Endometrium (tissue), 2 donors: ENCODE results near the gene ZNF385B.
A peak's percentile ranks its signal among the peaks of the same experiment; 100 is the strongest.

Experiments
- FAIRE-seq: peaks from 2 replicates; lab custom pipeline; 2012; peaks lifted over from hg19 to GRCh38; lab: Jason Lieb, UNC
- donor health status: control.
- donor health status: control.

Gene ZNF385B

DNA sequence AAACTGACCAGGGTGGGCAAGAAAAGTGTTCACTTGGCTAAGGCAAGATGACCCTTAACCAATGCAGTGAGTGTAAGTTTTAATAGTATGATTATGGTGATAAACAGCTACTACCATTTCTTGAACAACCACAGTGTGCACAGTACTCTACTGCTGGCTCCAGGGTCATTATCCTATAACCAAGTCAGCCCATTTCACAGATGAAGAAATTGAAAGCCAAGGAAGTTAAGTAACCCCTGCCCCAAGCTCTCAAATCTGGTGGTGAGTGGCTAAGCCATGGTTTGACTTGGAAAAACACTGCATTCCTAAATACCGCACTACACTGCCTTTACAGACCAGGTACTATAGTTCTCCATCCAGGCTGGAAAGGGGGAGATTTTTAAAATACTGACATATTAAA is 5.7 kb downstream of the ZNF385B start:
- no peak for FAIRE-seq

DNA sequence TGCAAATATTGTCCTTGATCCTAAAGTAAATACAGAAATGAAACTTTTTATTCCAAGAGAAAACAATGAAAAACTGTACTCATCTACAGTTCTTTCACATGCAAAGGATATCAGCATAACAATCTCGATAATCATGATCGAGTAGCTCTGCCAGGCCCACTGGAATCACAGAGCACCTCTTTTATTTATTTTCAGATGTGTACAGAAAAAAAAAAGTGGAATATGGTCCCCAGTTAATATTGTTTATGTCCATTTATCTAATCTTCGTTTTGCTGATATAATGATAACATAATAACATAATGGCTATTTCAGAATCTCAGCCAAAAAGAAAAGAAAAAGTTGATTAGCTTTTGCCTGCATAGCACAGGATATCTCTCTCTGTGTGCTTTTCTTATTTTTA is 6.5 kb downstream of the ZNF385B start:
- no peak for FAIRE-seq

DNA sequence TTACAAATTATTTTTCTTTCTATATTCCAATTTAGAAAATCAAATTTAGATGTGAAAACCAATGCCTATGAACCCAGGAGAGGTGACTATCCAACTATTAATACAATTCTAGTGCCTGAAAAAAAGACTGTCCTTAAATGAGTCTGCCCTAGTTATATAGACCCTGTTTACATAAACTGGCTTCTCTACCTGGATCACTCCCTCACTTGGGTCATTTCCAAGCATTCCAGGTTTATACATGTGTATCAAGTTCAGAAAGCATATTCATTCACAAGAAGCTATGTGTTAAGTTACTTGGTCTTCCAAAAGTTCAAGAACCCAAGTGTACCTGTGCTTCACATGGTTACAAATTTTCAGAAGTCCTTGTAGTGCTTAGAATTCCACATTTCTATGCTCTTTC is 8.3 kb downstream of the ZNF385B start:
- FAIRE-seq = no peak

DNA sequence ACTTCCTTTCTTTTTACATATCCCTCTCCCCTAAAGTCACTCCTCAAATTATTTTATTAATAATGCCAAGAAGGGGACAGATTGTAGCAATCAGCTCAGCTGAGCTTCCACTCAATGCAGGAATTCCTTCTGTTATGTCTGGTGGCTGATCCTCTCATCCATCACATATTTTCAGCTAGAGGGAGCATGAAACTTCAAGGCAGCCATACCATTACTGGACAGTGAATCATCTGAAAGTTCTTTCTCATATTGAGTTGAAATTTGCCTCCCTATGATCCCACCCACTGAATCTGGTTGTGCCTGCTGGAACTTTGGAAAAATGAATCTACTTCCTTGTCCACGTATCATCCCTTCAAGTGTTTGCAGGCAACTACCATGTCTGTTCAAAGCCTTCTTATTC is 11.2 kb downstream of the ZNF385B start:
- FAIRE-seq = no peak

DNA sequence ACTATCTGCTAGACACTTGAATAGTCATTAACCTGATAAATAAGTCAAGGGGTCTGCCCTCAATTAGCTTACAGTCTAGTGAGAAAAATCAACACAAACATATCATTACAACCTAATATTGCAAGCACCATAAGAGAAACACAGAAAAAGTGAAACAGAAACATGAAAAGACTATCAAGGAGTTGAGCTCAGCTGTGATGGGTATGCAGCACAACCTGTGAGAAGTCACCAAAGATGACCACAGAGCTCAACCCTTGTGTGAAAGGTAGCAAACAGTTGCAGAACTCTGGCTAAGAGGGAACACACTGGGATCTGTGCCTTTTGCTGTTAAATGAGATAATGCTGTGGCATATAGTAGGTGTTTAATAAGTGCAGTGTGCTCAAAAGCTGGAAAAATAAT is 11.7 kb downstream of the ZNF385B start:
- no peak for FAIRE-seq

DNA sequence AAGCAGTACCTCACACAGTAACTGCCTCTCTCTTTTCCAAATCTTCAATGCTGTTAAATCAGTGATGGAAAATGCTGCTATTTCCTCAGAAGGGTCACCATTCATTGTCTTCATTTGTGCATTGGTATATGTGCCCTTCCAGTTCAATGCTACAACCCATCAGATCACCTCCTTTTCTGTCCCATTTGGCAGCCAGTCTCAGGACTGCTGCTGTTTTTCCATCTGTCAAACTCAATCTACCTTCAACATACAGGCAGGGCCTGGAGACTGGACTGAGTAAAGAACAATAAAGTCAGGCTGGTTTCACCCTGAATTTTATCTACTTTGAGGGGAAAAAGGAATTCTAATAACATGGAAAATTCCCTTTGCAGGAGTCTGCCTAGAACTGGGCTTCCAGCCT is 17.9 kb downstream of the ZNF385B start:
- FAIRE-seq = no peak

DNA sequence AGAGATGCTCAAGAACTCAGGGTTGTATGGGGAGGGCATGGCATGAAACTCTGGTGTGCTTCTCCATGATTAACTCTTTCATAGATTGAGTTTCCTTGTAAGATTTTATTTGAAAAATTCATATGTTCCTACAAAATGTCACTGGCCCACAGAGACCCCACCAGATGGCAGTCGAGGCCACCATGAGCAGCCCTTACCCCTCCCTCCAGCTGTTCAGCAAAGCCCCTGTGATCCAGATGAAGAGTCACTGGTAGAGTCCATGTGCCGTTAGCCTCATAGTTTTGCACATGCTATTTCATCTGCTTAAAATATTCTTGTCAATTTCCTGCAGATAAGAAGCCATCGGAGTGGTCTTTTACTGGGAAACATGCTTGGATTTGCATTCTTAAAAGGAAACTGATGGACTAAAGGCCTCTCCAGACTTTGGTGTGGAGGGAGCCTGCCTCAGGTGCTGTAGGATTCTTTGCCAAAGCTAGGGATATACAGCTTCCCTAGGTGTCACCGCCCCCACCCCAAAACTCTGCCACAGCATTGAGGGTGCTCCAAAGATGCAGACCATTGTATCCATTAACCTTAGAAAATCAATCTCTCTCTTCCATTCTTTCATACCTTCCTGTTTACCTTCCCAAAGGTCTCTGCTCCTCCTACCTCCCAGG is 18.8 kb downstream of the ZNF385B start:
- no peak for FAIRE-seq

DNA sequence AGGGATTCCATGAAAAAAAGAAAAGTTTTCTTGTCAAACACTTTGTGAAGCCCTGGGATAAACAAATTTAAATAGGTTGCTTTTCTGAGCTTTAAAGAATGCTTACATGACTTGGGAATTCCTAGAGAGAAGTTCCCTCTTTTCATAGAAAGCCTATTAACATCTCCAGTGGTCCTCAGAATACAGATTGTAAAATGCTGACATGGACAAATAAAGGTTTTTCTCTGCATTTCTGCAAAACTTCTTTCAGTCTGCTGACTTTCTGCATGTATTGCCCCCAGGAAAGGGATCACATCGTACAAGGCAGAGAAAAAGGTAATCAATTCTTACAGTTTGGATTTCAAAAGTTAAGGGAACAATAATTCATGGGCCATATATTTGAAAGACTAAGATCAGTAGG is 20.6 kb downstream of the ZNF385B start:
- FAIRE-seq = no peak

DNA sequence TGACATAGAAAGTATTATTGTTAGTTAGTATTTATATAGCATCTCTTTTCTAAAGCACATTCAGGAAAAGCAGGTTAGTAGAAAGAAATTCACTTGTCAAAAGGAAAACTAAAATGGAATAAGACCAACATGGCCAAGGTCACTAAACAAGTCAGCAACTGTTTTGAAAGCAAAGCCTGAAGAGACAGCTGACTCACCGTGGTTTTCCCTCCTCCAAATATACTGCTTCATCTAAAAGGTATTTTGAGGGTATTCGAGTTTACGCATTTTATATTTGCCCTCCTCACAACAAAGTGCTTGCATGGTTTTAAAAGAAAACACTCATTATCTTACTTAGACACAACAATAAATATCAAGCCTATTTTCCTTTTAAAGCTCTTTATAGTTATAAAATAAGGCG is 24.0 kb downstream of the ZNF385B start:
- no peak for FAIRE-seq

DNA sequence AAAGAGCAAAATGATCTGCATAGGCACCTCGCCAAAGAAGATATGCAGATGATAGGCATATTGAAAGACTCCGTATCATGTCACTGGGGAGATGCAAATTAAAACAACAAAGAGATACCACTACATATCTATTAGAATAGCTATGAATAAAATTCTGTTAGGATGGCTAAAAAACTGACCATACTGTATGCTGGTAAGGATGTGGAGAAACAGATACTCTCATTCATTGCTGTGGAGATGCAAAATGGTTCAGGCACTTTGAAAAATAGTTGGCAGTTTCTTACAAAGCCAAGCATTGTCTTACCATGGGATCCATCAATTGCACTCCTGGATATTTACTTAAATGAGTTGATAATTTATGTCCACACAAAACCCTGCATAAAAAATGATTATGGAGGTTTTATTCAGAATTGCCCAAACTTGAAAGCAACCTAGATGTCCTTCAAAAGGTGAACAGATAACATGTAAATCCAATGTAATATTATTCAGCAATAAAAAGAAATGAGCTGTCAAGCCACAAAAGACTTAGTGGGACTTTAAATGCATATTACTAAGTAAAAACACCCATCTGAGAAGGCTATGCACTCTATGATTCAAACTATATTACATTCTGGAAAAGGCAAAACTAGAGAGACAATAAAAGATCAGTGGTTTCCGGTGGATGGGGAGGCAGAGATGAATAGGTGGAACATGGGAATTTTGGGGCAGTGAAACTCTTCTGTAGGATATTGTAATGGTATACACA is 31.2 kb downstream of the ZNF385B start:
- no peak for FAIRE-seq

DNA sequence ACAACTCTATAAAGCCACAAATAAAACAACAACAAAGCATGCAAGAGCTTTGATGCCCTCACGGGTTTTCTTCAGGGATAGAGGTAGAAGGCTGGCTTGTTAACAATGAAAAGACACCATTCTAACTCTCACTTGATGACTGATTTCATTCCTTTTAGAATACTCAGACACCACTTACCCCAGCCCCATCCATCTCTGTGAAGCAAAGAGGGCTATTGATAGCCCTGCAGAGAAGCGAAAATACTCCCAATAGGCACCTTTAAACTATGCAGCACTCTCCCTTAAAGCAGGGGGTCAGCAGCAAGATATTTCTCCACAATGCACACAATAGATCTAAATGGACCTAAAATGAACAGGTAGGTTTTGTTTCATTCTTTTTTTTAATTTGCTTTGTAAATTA is 35.1 kb downstream of the ZNF385B start:
- FAIRE-seq = no peak

DNA sequence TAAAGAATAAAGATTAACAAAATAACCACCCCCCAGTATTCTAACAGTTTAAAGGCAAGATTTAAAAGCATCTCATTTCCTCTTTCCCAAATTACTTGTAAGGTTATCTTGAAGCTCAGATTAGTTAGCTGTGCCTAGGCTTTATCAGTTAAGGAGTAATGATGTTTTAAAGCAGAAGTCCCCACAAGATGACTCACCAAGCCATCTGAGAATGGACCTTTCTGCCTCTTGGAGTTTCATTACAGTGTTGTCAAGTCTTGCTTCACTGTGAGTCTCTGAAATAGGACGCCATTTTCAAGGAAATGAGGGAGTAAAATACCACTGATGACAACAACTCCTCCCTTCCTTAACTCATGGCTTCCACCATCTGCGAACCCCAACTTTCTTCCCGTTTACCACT is 35.9 kb downstream of the ZNF385B start:
- FAIRE-seq = no peak

DNA sequence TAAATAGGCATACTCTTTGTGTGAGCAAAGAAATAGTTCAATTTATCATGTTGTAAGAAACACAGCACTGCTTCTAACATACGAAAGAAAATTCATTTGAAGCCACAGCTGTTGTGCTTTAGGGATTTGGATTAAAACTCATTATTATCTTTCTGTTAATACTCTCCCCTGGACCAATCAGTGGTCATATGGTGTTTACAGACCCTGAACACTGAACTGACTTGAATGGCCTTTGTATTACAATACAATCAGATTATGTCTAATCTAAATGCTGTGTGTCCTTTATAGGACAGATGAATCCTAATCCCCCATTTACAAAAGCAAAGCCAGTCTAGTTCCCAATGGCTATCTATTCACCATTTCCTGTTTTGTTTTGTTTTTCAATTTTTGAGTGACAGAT is 36.5 kb downstream of the ZNF385B start:
- no peak for FAIRE-seq

DNA sequence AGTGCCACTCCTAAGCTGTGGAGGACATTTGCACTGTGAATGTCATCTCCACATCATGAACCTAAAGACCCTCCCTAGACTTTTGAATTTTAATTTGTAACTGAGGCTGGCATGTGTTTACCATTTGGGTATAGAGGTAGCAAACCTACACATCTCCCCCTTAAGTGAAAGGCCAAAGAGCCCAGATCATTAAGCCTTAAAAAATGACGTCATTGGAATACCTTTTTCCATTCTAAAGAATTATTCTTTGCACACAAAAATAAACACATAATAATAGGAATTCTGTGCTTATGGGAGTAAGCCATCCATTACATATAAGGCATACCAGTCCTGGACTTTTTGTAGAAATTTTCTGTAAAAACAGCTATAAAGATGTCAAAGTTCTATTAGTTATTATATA is 38.9 kb downstream of the ZNF385B start:
- no peak for FAIRE-seq

DNA sequence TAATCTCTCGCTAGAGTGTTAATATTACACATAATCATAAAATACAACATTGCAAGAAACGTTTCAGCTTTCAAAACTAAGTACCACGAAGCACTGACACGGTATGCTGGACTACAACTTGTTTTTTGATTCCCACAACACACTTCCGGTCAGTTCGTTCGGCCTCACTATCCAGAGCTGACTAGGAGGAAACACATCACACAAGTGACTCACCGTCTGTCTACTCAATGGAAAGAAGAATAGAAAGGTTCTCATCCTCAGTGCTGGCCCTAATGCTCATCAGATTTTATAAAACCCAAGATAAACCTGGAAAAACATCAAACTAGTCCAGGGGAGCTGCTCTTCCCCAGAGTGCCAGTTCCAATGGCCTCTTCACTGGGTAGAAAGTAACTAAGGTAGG is 42.9 kb downstream of the ZNF385B start:
- no peak for FAIRE-seq

DNA sequence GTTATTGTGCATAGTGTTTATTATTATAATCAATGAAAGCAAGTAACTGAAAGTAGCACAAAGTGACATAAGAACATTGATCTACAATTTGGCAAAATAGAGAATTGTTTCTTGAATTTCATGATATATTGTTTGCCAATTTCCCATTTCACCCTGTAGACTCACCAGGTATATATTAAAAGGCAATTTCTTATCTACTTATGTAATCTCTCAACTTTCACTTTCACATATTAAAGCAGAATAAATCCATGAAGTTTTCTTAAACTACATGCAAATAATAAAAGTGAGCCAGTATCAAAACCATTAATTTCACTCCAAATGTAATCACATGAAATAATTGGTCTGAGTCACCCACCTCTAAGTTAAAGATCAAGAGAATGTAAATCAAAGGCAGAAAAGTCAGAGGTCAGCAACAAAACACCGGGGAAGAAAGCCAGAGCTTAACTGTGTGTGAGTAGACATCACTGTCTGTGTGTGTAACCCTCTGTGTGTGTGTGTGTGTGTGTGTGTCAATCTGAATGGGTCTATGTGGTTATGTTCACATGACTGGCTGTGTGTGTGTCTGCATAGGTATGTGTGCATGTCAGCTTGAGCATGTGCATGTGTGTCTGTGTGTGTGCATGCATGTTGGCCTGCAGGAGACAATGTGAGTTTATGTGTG is 44.1 kb downstream of the ZNF385B start:
- no peak for FAIRE-seq

DNA sequence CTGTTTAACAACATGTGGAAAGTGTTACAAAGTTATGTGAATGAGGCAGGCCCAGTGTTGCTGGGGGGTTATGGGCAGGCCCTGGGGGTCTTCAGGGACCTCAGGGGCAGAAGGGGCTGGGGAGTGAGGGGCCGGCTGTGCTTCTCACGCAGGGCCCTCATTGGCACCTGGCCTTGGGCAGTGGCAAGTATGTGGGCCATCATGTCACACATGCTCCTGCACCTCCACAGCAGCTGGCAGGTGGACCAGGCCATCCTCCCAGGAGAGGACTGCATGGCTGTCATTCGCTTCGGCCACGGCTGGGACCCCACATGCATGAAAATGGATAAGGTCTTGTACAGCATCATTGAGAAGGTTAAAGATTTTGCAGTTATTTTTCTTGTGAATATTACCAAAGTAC is 47.4 kb downstream of the ZNF385B start:
- no peak for FAIRE-seq

DNA sequence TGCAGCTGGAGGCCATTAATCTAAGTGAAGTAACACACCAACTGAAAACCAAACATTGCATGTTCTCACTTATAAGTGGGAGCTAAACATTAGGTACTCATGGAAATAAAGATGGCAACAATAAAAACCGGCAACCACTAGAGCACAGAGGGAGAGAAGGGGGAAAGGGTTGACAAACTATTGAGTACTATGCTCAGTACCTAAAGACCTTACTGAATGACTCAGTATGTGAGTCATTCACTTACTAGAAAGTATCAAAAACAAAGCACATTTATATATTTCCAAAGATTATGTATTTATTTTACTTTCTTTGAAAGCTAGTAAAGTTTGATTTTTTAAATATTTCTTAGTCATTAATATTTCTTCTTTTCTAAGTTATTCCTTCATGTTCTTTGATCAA is 48.9 kb downstream of the ZNF385B start:
- FAIRE-seq = peak; percentile 12

DNA sequence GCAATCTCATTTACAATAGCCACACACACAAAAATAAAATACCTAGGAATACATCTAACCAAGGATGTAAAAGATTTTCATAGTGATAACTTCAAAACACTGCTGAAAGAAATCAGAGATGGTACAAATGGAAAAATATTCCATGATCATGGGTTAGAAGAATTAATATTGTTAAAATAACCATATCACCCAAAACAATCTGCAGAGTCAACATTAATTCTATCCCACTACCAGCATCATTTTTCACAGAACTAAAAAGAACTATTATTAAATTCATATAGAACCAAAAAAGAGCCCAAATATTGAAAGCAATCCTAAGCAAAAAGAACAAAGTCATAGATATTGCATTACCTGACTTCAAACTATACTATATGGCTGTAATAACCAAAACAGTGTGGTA is 50.4 kb downstream of the ZNF385B start:
- no peak for FAIRE-seq

DNA sequence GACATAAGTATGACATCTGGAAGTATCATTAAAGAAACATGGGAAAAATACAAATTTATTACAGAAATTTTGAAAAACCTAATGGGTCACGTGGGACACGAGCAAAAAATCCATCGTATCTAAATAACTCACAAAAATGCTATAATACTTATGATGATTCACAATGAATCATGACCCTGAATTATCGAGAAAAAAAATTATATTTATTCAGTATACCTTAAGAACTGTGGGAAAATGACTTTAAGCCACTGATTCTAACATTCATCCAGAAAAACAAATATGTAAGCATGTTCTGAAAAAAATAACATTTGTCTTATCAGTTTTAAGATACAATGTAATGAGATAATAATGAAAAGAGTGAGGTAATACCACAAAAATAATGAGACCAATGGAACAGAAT is 51.8 kb downstream of the ZNF385B start:
- no peak for FAIRE-seq

DNA sequence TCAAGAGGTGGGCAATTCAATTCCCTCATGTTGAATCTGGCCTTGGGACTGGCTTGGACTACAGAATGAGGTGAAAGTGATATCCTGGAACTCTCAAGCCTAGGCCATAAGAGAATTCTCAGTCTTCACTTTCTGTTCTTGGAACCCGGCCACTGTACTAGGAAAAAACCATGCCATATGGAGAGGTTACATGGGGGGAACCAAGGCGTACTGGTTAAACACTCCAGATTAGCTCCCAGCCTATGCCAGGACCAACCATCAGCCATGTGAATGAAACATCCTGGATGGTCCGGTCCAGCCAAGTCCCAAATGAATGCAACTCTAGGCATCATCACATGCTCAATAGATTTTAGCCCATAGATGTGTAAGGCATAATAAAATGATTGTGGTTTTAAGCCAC is 56.4 kb downstream of the ZNF385B start:
- no peak for FAIRE-seq

DNA sequence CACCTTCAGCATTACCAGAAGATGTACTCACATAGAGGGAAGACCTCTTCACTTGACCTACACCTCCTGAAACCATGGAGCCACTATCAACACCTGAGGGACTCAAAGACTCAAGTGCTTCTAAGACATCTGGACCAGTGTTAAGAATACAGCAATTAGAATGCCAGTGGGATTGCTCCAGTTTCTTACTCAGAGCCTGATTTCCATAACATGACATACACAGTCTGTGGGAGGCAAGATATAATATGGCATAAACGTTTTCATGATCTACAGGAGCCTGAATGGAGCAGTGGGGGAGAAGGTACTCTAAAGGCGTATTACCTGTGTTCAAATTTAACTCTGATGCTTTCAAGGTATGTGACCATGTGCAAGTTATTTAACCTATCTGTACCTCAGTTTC is 57.2 kb downstream of the ZNF385B start:
- FAIRE-seq = no peak

DNA sequence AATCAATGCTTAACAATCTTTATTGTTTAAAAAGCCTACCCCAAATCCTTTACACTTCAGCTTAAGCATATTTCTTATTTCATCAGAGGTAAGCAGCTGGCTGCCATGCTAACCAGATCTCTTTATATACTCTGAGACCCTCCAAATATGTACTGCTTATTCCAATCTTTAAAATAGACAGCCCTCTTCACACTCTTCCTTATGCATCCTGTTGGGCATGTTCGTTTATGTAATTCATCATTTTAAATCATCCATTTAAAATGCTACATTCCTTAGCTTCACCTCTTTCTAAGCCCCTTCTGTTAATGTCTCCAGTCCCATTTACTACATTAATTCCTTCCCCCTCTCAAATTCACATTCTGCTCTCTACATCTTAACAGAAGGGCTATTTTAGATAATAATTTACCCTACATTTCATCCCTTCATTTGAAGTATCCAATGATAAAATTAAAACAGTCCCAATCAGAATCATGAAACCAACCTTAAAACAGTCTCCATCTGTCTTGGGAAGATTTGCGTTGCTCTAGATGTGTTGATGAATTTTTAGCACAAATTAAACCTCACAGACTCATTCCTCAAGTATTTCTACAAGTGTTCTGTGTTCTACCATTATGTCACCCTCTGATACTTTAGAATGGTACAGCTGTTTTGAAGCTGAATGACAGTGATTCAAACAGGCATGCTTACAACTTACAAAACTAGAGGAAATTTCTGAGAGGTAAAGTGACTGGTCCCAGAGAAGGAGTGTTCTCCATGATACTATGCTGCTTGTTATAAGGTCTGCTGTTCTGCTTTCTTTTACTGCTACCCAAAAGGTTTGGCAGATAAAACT is 59.1 kb downstream of the ZNF385B start:
- FAIRE-seq = no peak
